GM21381 (cell line): ENCODE results near the gene STK32B.

Source experiments
- ATAC-seq: cut with Tn5 transposase; IDR thresholded peaks from one replicate; pipeline ENCODE4 v1.9.1; 2021; ENCODE audit warnings: mild to moderate bottlenecking, moderate library complexity; ENCODE audit not compliant: unreplicated experiment

STK32B gene

DNA sequence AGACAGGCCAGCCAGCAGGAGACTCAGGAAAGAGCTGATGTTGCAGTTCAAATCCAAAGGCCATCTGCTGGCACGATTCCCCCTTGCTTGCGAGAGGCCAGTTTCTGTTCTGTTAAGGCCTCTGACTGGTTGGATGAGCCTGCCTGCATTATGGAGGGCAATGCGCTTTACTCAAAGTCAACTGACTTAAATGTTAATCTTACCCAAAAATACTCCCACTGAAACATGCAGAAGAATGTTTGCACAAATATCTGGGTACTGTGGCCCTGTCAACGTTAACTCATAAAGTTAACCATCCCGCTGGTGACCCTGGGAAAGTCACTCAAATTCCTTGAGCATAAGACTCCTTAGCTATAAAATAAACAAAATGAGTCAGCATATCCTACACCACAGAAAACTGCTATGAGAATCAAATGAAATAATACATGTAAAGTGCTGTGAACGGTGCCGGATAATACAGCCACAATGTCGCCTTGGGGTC, 330.7 kb downstream of the STK32B start:
- no peak for ATAC-seq

DNA sequence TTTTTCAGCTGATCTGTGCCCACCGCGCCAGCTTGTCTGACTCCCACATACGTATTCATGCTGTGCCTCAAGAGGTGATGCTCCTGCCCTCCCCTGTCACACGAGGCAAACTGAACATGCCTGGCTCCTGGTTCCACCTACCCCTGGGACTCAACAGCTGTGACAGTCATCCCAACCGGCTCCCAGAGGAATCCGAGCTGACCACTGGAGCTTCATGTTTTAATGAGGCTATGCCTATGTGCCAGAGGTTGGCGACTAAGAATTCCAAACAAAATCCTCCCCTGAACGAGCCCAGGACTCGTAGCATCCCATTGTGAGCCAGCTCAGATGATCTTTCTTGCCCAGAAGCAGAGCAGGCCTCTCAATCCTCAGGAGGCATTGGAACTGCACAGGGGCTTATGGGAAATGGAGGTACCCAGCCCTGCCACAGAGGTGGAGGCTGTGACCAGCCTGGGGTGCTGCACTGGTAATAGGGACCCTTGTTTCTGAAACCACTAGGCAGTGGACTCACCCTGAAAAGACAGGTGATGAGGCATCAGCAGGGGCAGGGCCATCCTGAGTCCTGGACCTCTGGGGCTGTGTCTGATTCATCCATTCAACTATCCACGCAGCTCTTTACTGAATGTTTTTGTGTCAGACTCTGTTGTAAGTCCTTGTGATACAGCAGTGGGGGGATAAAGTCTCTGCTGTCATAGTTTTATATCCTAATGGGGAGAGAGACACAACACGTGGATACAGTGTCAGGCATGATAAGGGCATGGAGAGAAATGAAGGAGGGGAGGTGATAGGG, 332.1 kb downstream of the STK32B start:
- ATAC-seq = no peak

DNA sequence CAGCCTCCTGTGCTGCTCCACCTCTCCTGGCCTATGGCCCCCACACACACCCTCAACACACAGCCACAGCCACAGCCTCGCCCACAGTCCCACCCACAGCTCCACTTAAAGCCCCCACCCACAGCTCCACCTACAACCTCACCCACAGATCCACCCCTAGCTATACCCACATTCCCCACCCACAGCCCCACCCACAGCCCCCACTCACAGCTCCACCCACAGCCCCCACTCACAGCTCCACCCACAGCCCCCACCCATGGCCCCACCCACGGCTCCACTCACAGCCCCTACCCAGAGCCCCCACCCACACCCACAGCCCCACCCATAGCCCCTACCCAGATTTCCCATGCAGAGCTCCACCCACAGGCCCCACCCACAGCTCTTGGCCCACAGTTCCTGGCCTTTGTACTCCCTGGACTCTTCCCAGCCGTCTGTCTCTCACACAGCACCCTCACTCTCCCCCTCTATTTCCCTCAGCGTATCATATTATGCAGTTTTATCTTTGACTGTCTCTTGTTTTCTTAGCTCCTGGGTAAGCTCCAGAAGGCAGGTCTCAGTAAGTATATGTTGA, 334.5 kb downstream of the STK32B start:
- ATAC-seq = no peak

DNA sequence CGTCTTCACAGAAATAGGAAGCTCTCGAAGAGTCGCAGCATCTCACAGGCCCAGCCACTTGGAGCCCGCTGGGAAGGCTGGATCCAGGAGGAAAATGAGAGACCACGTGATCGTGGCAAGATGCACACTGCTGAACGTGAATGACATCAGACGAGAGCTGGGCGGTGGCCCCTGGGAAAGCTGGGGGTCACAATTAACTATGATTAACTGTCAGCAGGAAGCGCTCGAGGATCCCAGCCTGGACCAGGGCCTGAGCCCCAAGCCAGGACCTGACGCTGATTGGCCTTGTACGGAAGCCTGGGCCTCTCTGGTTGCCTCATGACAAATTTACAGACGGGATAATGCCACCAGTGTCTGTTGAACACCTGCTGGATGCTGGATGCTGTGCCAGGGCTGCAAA, 335.6 kb downstream of the STK32B start:
- ATAC-seq = no peak

DNA sequence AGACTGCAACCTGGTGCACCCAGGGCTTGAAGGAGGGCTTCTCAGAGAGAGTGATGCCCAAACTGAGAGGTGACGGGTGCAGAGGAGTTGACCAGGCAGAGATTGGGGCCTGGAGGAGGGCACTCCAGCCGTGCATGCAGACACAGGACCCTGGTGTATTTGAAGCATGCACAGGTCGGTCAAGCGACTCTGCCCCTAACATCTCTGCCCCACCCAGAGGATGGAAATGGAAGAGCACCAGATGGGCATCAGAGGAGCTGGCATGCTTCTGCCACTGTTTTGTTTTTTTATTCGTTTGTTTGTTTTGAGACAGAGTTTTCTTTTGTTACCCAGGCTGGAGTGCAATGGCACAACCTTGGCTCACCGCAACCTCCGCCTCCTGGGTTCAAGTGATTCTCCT, 336.2 kb downstream of the STK32B start:
- ATAC-seq = no peak

DNA sequence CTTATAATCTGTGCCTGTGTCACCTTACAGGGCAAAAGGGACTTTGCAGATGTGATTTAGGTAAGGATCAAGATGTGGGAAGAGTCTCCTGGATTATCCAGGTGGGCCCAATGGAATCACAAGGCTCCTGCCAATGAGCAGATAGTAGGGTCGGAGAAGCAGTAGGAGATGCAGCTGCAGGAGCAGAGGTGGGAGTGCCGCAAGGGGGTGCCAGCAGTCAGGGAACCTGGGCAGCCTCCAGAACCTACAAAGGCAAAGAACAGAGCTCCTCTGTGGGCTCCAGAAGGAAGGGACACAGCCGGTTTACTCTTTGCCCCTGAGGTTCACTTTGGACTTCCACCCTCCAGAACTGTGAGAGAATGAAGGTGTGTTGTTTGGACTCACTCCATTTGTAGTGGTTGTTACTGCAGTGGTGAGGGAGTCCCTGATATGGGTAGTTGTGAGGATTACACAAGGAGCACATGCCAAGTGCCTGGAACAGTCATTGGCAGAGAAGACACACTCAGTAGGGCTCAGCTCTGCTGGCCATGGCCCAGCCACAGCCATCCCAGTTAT, 338.6 kb downstream of the STK32B start:
- no peak for ATAC-seq

DNA sequence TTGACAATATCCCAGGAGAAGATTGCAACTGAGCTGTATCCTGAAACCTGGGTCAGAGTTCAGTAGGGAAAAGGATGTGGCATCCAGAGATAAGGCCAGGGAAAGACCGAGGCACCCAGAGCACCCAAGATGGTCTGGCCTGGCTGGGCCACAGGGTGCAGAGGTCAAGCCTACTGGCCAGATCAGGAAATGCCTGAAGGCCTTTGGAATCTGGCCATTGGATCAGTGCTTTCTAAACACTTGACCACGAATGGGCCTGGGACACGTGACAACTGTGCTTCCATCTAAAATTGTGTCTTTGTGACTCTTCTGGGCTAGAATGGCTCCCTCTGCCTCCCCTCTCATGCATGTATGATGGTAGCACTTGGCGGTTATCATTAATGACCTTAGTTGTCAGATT, 340.2 kb downstream of the STK32B start:
- no peak for ATAC-seq

DNA sequence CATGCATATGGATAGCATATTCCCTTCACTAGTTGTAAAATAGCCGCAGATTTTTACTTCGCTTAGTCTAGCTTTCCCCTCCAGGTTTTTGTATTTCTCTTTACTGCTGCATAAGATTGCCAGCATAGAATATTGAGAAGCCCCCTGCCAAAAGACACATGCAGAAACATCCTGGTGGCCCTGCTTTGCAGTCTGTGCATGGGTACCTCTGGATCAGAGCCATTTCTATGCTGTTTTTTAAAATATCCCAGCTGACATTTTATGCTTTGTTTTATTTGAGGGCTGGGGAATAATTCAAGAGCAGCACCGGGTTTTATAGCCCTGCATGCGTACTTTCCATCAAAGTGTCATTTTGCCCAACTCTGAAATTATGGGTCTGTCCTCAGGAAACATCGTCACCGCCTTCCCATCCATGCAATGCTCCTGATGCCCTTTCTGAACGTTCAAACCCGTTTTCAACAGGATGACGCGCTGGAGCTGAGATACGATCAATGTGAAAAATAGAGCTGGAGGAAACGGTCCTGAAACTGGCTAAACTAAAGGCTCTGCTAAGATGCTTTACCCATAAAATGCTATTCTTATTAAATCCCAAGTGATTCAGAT, 342.7 kb downstream of the STK32B start:
- ATAC-seq = no peak

DNA sequence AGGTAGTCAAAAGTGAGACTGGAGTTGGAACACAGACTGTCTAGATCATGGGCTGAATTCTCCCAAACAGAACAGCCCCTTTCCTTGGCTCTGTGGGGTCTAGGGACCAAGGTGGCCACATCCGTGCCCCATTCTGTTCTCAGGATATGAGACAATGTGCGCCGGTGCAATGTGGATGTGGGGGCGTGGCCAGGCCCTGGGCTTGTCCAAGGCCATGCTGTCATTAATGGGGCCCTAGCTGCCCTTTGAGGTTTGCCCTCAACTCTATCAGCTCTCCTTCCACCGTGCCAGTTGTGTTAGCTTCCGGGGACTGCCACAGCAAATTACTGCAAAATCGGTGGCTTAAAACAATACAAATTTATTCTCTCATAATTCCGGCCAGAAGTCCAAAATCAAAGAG, 344.5 kb downstream of the STK32B start:
- no peak for ATAC-seq

DNA sequence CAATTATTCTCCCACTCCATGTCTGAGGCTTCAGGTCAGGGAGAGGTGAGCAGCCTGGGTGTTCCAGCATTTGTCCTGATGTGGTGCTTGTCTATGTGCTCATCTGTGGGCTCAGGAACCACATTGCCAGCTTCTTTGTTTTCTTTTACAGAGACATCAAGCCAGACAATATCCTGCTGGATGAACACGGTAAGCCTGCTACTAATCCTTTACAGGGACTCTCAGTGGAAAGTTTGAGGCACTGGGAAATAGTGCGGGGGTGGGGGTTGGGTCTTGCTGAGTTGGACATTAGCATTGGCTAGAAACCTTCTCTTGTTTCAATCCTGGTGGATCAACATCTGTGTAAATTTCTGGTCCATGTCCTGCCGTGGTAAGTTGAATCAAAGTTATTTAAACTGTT, 346.8 kb downstream of the STK32B start:
- ATAC-seq = no peak

DNA sequence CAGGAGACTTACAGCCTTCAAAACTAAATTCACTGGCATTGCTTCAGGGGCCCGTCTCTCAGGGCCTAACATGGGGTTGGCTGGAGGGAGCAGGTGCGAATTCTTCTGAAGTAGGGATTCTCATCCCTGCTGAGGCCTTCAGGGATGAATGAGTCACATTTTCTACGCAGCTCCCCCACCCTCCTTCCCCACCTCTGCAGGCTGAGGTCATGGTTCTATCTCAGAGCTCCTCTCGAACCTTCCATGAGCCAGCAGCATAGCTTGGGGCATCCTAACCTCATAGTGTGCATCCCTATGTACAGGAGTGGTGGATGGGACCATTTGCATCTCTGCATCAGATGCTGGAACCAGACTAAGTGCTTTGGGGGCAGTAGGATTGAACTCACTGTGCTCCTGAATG, 347.8 kb downstream of the STK32B start:
- ATAC-seq = no peak

DNA sequence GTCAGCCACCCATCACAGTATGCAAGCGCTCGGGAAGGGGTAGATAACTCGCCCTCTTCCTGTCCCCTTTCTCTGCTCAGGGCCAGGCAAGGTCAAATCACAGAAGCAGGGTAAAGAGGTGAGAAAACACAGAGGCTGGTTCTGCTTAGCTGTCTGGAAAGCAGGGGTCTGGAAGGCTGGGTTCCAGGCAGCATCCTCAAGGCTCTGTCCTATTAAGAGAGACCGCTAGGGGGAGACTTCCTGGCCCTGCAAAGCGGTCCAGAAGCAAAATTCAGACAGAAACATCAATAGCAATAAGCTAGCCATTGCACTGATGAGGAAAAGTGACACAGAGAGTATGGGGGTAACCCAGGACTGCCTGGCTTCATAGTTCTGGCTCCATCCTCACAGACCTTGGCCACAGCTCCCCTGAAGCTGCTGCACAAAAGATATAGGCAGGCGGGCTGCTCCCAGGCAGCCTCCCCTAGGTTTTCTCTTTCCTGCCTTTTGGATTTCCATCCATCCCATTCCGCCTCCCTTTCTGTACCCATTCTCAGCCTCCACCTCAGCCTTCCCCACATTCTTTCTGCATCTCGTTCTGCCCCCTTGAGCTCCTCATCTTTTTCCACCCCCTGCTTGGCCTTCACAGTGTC, 348.6 kb downstream of the STK32B start:
- no peak for ATAC-seq

DNA sequence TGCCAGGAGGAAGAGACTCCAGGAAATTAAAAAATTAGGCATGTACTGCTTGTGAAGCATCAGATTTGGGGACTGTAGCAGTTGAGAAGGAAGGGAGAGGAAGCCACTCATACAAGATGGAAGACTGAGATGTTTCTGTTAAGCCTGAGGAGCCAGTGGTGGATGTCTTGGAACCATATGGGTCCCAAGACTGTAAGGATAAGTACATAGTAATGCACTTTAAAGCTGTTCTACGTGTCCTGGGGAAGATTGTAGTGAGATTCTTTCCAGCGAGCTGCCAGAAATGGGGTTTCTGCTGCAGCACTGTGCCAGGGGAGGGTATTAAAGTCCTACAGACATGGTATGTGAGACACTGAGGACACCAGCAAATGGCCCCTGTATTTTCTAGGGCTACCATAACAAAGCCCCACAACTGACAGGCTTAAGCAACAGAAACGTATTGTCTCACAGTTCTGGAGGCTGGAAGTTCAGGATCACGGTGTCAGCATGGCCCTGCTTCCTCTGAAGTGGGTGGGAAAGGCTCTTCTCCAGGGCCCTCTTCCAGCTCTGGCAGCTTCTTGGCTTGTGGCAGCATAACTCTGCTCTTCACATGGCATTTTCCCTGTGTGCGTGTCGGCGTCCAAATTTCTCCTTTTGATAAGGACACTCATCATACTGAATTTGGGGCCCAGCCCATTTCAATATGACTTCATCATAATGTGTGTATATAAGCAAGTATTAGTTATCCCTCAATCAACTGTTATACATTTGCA, 352.6 kb downstream of the STK32B start:
- no peak for ATAC-seq

DNA sequence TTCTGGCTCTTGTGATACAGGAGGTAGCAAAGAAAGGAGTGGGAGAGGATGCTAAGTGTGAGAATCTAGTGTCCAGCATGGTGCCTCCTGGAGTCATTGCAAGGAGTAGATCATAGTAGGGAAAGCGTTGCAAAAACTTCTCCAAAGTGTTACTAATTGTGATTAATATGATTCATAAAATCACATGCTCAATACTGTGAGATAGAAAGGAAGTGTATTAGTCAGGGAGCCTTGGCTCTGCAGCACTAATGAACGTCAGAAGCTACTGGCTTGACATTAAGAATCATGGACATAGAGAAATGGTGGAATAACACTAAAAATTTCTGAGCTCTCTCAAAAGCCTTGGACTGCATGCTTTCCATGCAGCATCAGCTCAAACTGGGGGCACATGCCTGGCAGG, 358.0 kb downstream of the STK32B start:
- no peak for ATAC-seq

DNA sequence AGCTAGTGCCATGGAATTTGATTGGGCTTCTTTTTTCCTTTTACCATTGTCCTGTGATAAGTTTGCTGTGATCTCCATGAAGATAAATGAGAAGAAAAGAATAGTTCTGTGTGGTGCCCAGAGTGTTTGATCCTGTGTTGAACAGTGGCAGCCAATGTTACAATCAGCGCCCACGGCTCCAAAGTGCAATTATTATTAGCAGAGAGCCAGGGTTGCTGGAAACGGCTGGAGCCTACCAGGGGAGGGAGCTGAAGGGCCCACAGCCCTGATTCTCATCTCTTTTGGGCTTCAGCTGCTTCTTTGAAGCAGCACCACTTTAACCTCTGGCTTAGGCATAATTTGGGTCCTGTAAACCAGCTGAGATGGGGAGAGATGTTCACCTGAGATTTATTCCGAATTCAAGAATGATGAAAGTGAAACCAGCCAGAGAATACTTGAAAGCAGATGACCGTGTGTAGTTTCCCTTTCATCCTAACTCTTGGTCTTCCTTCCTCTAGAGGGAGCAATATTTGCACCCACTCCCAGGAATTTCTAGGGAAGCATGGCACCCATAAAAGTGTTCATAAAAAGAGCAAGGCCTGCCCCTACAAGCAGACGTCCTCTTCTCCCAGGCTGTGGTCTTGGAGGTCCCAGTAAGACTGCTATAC, 358.8 kb downstream of the STK32B start:
- ATAC-seq = no peak

DNA sequence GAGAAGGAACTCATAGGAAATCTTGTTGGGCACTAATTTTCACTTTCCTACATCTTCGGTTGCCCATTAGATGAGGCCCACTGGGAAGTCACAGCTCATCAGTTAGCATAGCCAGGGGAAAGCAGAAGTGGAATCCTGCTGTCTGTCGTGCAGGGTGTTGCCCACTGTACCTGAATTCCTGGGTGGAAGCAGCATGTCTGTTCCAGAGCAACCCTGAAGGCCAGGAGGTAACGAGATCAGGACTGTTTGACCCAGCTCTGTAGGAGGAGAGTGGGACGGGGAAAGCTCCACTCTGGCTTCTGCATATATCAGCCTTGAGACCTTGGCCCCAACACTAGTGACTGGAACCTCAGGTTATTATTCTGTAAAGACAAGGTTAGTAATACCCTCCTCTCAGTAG, 361.0 kb downstream of the STK32B start:
- no peak for ATAC-seq

DNA sequence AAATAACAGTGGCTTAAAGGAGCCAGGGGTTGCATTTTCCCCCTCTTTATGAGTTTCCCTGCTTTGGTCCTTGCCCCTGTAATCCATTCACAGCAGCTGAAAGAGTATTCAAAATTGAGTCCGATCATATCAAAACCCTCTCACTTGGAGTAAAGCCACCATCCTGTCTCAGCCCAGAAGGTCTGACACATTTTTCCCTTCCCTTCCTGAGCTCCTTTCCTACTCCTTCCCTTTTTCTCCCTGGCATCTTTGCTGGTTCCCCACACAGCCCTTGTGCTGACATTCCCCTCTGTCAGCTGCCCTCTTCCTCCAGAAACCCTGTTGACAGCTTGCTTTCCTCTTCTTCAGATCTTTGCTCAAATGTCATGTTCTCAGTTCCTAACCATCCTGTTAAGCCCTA, 361.5 kb downstream of the STK32B start:
- ATAC-seq = no peak

DNA sequence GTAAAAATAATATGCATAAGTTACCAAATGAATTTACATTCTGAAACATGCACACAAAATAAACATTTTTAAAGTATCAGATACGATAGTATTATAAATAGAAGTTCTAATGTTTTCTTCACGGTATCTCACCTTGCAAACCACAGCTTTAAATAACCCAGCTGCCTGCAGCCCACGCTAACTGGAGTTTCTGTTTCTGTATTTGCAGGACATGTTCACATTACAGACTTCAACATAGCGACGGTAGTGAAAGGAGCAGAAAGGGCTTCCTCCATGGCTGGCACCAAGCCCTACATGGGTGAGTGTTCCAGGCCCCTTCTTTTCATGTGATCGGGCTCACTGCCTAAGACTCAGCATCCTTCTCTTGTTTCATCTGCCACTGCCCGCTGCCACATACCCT, 365.4 kb downstream of the STK32B start:
- no peak for ATAC-seq

DNA sequence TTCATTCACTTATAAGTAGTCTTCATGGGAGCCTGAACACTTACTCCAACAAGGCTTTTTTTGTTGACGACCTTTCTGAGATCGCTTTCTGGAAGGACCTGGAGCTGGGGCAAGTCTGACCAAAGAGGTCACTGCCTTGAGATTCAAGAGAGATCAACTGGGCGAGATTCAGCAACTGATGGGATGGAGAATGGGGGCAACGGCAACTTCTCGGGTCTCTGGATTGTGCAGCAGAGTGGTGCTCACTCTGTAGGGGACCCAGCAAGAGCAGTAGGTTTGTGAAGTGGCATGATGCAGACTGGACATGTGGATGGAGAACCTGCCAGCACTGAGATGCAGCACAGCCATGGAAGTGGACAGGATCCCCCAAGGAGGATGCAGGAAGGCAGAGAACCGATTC, 369.0 kb downstream of the STK32B start:
- no peak for ATAC-seq

DNA sequence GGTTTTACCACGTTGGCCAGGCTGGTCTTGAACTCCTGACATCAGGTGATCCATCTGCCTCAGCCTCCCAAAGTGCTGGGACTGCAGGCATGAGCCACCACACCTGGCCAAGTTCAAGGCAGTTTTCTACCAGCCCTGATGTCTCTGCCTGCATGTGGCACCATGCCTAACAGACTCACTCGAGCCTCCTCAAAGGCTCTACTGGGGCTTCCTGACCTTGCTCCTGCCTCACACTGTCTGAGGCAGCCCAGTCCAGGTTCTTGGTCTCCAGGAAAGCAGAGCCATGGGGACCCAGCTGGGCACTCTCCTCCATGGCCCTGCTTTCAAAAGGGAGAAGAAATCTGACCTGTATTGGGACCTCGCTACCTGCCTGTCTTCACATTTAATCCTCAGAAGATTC, 370.1 kb downstream of the STK32B start:
- no peak for ATAC-seq
